HK-2 (cell line): Measurements from ENCODE around the gene HSPB7.
"Not testable (repeated sequence)": the region's sequence is repeated elsewhere in the genome, so short reads cannot be mapped to it uniquely, and the experiment has no call there.

Experiments
- DNase-seq: peaks from one replicate; pipeline ENCODE4 v3.0.0-alpha.2; 2018; ENCODE audit not compliant: unreplicated experiment

Gene HSPB7

DNA sequence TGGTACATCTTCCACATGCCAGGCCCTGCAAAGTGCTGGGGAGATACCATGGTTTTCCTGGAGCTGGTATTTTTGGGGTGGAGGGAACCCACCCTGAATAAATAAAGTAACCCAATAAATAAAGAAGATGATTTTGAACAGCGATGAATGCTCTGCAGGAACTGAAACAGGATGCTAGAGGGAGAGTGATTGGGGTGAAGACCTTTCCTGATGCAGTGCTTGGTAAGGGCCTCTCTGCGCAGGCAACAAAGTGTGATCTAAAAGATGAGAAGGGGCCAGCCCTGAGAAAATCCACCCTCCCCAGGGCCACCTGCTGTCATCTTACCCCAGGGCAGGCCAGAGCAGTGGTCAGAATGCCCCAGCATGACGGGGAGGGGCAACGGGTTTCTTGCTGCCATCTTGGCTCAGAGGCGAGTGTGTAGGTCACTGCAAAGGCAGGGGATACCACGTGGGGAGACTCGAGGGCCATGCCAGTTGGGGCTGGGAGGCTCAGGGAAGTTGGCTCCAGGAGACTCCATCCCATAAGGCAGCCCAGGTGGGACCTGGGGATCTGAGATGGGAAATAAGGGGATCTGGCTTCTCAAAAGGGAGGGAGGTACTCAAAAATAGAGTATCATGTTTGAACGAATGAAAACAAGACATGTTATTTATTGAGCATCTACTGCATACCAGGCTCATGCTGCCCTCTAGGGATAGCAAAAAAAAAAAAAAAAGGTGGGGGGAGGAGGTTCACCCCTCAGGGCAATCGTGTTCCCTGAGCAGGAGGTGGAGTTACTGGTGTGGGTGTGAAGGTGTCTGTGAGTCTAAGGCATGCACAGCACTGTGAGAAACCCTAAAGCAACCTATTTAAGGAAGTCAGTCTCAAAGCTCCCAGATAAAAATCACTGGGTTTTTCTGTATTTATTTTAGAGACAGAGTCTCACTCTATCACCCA, 11.0 kb downstream of the HSPB7 start:
- DNase-seq: no peak

DNA sequence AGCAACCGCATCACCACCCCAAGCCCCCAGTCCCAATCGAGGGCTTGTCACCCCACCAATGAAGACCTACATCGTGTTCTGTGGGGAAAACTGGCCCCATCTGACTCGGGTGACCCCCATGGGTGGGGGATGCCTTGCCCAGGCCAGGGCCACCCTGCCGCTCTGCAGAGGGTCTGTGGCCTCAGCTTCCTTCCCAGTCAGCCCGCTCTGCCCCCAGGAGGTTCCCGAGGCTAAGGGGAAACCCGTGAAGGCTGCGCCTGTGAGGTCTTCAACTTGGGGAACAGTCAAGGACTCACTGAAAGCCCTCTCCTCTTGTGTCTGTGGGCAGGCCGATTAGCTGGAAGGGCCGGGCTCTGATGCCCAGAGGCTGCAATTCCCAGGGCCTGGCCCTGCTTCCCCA, 11.8 kb downstream of the HSPB7 start:
- no peak for DNase-seq

DNA sequence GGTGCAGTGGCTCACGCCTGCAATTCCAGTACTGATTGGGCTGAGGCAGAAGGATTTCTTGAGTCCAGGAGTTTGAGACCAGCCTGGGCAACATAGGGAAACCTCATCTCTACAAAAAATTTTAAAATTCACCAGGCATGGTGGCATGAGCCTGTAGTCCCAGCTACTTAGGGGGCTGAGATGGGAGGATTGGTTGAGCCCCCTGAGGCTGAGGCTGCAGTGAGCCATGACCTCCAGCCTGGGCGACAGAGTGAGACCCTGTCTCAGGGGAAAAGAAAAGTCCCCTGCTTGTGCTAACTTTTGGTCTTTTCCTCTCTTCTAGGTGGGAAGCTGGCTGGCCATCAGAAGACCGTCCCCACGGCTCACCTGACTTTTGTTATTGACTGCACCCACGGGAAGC, 12.2 kb downstream of the HSPB7 start:
- no peak for DNase-seq

DNA sequence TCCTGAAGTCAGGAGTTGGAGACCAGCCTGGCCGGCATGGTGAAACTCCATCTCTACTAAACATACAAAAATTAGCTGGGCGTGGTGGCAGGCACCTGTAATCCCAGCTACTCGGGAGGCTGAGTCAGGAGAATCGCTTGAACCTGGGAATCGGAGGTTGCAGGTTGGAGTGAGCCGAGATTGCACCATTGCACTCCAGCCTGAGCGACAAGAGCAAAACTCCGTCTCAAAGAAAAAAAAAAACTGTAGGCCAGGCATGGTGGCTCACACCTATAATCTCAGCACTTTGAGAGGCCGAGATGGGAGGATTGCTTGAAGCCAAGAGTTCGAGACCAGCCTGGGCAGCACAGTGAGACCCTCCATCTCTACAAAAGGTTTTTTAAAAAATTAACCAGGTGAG, 16.6 kb downstream of the HSPB7 start:
- DNase-seq: not testable (repeated sequence)

DNA sequence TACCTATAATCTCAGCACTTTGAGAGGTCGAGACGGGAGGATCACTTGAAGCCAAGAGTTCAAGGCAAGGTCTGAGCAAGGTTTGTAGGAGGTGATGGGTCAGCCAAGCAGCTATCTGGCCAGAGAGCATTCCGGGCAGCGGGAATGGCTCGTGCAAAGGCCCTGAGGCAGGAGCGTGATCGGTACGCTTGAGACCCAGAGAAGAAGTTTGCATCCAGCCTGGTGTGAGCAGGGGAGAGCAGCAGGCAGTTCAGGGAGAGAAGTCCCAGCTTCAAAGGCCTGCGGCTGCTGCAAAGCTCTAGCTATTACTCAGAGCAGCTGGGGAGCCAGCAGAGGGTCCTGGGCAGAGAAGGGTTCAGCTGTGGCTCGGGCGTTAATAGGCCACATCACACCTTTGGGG, 18.9 kb downstream of the HSPB7 start:
- no peak for DNase-seq

DNA sequence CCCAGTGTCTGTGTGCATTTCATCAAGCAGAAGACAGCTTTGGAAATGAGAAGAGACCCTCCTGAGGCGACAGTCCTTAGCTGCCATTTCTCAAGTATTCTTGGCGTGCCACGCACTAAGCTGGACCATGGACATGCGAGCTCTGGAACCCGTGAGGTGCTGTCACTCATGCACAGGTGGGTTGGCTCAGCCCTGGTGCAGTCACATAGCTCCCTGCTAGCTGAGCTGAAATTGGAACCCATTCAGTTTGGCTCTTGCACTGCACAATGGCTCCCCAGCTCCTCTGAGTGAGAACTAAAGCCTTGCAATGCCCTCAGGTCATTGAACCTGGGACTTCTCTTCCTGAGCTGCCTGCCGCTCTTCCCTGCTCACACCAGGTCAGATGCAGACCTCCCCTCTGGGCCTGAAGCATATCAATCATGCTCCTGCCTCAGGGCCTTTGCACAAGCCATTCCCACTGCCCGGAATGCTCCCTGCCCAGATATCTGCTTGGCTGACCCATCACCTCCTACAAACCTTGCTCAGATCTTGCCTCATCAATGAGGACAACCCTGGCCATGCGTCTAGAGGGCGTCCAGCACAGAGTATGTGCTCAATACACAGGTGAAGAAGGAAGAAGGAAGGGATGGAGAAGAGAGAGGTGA, 20.1 kb downstream of the HSPB7 start:
- no peak for DNase-seq

DNA sequence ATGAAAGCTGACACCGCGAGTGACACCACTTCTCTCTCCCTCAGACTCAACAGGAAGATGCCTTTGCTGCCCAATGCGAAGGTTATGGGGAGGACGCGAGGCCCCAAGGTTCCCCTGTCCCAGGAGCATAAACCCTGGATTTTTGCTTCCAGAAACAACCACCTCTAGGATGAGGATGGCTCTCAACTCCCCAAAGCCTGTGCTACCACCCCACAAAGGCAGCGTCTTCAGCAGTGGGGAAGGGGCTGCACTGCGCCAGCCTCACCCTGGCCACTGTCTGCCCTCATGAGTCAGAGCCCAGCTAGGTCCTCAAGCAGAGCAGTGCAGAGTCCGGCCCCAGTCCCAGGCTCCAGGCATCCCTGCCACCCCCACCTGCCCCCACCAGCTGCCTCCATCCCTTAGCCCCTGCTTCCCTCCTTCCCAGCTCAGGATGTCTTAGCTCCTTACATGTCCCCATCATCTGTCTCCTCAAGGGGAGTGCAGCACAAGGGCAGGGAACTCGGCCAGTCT, 20.7 kb downstream of the HSPB7 start:
- no peak for DNase-seq

DNA sequence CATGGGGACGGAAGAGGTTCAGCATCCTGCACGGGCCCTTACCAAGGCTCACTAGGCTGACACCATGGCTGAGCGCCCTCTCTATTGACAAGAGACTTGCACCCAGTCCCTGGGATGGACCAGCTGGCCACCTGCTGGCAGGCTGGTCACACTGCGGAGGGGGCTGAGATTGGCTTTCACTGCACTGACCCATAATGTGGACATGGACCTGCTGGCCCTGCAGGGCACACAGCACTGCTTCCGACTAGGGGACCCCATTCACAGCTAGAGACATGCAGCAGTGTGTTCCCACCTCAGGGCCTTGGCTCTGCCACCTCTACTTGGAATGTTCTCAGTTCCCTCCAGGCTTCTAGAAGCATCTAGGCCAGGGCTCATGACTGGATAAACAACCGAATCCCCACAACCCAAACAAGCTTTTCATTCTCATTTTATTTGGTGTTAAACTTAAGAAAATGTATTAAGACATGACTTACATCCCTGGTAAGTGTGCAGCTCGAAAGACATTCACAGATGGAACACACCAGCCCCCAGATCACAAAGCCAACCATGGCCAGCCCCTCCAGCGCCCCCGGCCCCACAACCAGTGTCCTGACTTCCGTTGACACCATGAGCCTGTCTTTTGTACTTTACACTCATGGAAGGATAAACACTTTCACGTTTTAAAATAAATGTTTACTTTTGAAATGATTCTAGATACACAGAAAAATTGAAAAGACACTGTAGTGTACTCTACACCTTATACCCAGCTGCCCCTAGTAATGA, 23.1 kb downstream of the HSPB7 start:
- peak; percentile 72 for DNase-seq

DNA sequence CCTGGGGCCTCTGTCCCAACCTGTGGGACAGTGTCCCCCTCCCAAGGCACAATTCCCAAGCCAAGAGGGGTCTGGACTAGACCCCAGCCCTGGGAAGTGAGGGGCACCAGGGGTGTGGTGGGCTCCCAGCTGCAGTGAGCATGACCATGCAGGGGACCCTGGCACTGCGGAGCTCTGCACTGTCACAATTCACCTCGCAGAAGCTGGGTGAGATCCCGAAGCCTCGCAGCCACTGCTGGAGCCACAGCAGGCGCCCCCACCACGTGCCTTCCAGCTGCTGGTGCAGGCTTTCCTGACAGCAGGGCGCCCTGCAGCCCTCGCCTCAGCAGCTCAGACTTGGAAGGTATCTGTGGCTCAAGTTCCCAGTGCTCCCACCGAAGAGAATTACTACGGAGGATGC, 23.8 kb downstream of the HSPB7 start:
- no peak for DNase-seq

DNA sequence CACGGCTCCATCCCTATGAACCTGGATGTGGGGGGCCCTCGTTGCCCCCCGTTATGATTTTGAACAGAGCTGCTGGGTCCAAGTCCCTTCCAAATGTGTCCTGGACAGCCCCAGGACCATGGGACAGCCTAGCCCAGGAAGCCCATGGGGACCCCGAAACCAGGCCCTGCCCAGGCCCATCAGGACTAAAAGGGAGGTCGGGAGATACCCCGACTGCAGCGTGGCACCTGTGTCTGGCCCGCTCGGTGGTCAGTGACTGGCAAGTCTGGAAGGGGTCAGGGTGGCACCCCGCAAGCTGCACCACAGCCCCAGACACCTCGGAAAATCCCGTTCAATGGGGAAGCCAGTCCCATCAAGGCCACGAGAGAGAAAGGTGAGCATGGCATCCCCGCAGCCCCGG, 24.2 kb downstream of the HSPB7 start:
- no peak for DNase-seq

DNA sequence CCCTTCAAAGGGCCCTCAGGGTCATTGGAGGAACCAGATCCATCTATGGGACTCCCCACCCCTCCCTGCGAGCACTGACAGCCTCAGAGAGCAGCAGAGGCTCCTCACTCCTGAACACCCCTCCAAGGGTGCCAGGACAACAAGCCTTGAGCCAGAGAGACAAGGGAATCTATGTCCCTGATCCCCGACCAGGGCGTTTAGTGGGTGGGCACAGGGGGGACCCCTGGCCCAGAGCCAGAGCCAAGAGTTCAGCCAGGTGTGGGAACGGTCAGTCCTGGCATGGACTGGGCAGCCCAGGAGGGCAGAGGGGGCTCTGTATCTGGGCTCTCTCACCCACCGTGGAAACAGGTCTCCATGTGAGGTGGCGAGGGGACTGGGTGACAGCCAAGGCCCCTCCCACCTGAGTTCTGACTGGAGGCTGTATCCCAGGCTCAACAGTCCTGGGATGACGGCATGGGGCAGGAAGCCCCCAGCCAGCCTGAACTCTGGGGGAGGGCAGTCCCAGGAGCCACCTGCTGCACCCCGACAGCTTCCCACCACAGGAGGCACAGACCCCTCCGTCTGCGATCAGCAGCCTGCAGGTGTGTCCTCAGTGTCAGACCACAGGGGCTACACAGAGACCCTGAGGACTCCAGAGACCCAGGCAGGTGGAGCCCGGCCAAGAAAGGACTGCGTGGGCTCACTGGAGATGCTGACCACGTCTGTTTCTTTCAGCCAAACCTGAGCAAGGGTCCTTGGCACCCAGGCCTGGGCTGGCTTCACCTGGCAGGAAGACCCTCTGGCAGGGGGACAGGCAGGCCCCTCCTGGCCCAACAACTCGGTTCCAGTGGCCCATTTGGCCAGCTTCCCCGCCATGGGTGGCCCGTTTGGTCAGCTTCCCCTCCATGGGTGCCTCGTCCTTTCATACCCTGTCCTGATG, 25.0 kb downstream of the HSPB7 start:
- DNase-seq: no peak

DNA sequence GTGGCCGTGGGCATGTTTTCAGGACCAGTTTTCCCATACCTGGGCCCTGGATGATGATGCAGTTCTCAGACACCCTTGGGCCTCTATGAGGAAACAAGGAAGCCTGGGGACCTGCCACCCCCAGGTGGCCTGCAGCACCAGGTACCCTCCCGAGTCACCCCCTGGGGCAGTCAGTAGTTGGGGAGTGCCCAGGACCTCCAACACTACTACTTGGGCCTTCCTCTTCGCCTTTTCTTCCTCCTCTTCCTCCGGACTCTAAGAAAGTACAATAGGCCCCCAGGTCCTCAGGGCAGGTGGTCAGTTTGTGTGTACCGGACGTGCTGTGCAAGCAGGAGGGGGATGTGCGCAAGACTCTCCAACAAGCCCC, 25.7 kb downstream of the HSPB7 start:
- no peak for DNase-seq

DNA sequence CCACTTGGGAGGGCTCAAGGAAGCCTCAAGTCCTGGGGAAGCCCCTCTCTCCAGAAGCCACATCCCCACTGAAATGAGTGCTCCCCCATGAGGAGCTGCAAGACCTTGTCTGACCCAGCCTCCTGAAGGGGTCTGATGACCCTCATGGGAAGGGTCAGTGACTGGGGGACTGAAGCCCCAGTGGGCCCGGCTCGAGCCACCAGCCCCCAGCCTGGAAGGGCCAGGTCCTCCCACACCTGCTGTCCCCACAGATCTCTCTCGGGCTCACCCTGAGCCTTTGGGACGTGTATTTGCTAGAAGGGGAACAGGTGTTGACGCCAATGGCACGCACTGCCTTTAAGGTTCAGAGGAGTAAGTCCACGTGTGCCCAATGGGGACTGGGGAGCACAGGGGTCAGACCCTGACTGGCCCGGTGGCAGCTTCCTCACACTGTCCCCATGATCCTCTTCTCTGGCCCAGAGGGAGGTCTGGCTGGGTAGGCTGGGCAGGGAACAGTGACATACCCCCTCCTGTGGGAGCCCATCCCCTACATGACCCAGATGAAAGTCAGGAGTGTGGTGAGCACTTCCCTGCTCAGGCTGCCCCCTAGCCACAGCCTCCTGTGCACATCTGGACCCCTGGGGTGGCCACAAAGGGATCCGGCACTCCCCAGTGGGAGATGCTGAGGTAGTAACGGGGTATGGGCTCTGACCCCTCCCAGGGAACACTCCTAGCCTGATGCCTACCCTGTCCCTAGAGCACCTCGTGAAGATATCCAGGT, 26.2 kb downstream of the HSPB7 start:
- no peak for DNase-seq

DNA sequence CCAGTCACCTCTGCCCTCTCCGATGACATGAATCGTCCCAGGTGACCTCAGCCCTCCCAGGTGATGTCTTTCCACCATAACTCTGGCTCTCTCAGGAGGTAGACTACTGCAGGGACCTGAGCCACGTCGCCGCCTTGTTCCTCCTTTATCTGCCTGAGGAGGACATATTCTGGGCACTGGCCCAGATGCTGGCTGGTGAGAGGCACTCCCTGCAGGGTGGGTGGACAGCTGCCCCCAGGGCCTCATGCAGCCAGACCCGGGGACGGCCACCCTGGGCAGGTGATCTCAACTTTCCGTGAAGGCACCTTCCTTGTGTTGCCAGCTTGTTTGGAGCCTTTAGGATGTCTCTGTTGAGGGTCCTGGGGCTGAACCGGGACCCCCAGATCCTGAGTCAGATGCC, 28.1 kb downstream of the HSPB7 start:
- no peak for DNase-seq

DNA sequence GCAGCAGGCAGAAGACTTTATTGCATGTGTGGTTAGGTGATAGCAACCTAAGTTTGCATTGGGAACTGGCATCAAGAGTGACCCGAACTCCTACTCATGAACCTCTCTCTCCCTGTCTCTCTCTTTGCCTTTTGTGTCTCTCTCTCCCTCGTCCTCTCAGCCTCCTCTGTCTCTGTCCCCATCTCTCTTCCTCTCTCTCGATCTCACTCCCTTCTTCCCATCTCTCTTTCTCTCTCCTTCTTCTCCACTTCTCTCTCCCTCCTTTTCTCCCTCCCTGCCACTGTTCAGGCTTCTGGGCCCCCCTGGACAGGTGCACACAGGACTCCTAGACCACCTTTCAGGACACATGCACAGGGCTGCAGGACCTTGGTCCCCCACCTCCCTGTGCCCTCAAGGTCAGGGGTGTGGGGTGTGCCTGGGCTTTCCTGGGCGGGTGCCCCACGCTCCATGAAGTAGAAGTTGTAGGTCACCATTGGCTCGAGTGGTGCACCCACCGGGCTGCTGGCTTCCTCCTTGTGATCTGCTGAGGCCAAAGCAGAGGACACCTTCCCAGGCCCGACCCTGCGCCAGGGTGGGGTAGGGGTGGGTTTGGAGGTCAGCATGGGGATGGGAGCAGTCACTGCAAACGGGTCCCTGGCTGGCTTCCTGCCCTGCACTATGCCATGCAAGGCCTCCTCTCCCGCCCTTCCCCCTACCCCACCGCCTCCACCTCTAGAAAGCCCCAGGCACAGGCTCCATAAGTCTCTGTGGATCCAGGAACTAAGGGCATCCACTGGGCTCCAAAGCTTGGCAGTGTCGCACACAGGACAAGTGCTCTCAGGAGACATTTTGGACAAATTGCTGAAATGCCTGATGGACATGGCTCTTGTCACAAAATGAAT, 28.7 kb downstream of the HSPB7 start:
- DNase-seq: no peak

DNA sequence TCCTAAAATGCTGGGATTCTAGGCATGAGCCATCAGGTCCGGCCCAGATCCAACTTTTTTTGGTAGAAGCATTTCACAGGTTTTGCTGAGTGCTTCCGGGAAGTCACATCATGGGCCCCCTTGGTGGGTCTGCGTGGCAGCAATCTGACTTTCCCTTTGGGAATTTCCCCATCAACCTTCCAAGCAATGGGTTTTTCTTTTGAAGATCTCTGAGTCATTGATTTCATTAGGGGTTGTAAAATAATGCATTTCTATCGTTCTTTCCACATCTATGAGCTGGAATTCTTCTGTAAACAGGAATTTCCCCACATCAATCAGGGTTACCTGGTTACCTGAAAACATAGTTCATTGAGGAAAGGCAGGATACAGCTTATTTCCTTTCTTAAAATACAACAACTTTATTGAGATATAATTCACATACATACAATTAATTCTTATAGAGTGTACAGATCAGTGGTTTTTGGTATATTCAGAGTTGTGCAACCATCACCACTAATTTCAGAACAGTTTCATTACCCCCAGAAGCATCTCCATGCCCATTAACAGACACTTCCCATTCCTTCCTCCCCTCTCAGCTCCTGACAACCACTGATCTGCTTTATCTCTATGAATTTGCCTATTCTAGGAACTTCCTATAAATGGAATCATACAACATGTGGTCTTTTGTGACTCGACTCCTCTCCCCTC, 32.1 kb downstream of the HSPB7 start:
- DNase-seq: no peak

DNA sequence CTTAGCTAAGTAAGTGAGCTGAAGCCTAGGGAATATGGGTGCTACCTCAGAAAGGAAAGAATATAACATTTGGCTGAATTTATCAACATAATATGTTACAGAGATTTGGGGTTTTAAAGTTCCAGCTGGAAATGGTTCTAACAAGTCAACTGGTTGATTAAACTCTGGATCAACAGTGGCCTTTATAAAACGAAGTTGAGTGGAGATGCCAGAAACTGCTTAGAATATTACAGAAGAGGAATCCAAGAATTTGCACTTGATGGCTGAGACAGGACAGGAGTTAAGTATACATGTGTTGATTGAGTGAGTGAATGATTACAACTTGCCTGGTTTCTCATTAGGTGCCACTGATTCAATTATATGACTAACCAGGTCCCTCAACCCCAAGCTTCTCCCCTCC, 34.6 kb downstream of the HSPB7 start:
- no peak for DNase-seq

DNA sequence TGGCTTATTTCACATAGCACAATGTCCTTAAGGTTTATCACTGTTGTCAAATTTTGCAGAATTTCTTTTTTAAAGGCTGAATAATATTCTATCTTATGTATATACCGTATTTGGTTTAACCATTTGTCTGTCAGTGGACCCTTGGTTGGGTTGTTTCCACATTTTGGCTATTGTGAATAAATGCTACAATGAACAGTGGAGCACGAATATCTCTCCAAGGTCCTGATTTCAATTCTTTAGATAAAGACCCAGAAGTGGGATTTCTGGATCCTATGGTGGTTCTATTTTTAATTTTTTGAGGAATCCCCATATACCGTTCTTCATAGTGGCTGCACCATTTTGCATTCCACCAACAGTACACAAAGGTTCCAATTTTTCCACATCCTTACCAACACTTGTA, 36.2 kb downstream of the HSPB7 start:
- no peak for DNase-seq

DNA sequence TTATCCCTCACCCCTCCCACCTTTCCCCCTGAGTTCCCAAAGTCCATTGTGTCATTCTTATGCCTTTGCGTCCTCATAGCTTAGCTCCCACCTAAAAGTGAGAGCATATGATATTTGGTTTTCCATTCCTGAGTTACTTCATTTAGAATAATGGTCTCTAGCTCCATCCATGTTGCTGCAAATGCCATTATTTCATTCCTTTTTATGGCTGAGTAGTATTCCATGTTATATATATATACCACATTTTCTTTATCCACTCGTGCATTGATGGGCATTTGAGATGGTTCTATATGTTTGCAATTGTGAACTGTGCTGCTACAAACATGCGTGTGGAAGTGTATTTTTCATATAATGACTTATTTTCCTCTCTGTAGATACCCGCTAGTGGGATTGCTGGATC, 39.9 kb downstream of the HSPB7 start:
- DNase-seq: not testable (repeated sequence)
